Liver (tissue), 9 donors: ENCODE results near the gene CLTA. TPM values are rescaled to one million over a fixed set of nuclear protein-coding genes. Genes with fewer than 3 reads are reported as not detected.

Experiments used
- DNase-seq: peaks from one replicate; pipeline ENCODE4 v3.0.0-alpha.2; 2017; ENCODE audit warnings: low spot score
- H3K27ac ChIP-seq, 2 donors: one replicate each; pipeline ENCODE4 v1.7.0; 2013; ENCODE audit warnings: inconsistent platforms in 2 of 2, low read length in 2 of 2, control low read depth in 1 of 2, low read depth in 1 of 2, mild to moderate bottlenecking in 1 of 2
- H3K27me3 ChIP-seq, 4 donors: one replicate each; pipeline versions ENCODE4 v1.6.1 to v1.7.0; 2013; ENCODE audit warnings: low read length in 3 of 4, inconsistent platforms in 1 of 4, mild to moderate bottlenecking in 1 of 4, moderate library complexity in 1 of 4; ENCODE audit not compliant: control insufficient read depth in 4 of 4, insufficient read depth in 4 of 4
- H3K36me3 ChIP-seq, 4 donors: one replicate each; pipeline versions ENCODE4 v1.6.1 to v1.7.0; 2013; ENCODE audit warnings: low read length in 3 of 4, mild to moderate bottlenecking in 3 of 4, low read depth in 1 of 4, moderate library complexity in 1 of 4; ENCODE audit not compliant: control insufficient read depth in 4 of 4, insufficient read depth in 3 of 4
- H3K4me1 ChIP-seq, 4 donors: one replicate each; pipeline versions ENCODE4 v1.6.1 to v1.7.0; 2013; ENCODE audit warnings: low read length in 3 of 4, mild to moderate bottlenecking in 3 of 4, moderate library complexity in 1 of 4; ENCODE audit not compliant: control insufficient read depth in 4 of 4, insufficient read depth in 4 of 4
- H3K4me3 ChIP-seq, 3 donors: one replicate each; pipeline versions ENCODE4 v1.6.1 to v1.7.0; 2013; ENCODE audit warnings: low read length in 3 of 3, control low read depth in 1 of 3, low read depth in 1 of 3, mild to moderate bottlenecking in 1 of 3
- H3K9ac ChIP-seq, 2 donors: one replicate each; pipeline ENCODE4 v1.7.0; 2013; ENCODE audit warnings: low read length in 2 of 2, mild to moderate bottlenecking in 2 of 2, moderate library complexity in 2 of 2, control low read depth in 1 of 2, low read depth in 1 of 2
- H3K9me3 ChIP-seq, 4 donors: one replicate each; pipeline versions ENCODE4 v1.6.1 to v1.7.0; 2013; ENCODE audit warnings: low read length in 3 of 4; ENCODE audit not compliant: control insufficient read depth in 4 of 4
- CTCF ChIP-seq: fragments of 150-350 bp; IDR thresholded peaks from 2 replicates; pipeline ENCODE4 v1.5.1; 2017; ENCODE audit warnings: improper control_type of control experiment, low read depth, low read length; ENCODE audit not compliant: missing input control
- EGR1 ChIP-seq, 2 donors: IDR thresholded peaks; 2 replicates each; pipeline ENCODE4 v1.6.1; 2016 to 2018; ENCODE audit warnings: antibody characterized with exemption in 2 of 2, low read depth in 2 of 2
- FOXA1 ChIP-seq: IDR thresholded peaks from 2 replicates; pipeline ENCODE4 v1.6.1; 2016; ENCODE audit warnings: antibody characterized with exemption
- FOXA2 ChIP-seq: IDR thresholded peaks from 2 replicates; pipeline ENCODE4 v1.6.1; 2016; ENCODE audit warnings: antibody characterized with exemption
- GABPA ChIP-seq, 2 donors: IDR thresholded peaks in 1 of 2; conservative IDR thresholded peaks in 1 of 2; 2 replicates each; pipeline ENCODE4 v1.6.1; 2016; ENCODE audit warnings: antibody characterized with exemption in 2 of 2, mild to moderate bottlenecking in 1 of 2, moderate library complexity in 1 of 2
- HNF4A ChIP-seq, 2 donors: conservative IDR thresholded peaks; 2 replicates each; pipeline ENCODE4 v1.6.1; 2016; ENCODE audit warnings: antibody characterized with exemption in 2 of 2, mild to moderate bottlenecking in 2 of 2
- HNF4G ChIP-seq: IDR thresholded peaks from 2 replicates; pipeline ENCODE4 v1.6.1; 2016; ENCODE audit warnings: antibody characterized with exemption
- JUND ChIP-seq, 2 donors: IDR thresholded peaks; 2 replicates each; pipeline ENCODE4 v1.6.1; 2016; ENCODE audit warnings: antibody characterized with exemption in 2 of 2
- MAX ChIP-seq: IDR thresholded peaks from 2 replicates; pipeline ENCODE4 v1.6.1; 2016; ENCODE audit warnings: antibody characterized with exemption
- NR2F2 ChIP-seq: IDR thresholded peaks from 2 replicates; pipeline ENCODE4 v1.6.1; 2016; ENCODE audit warnings: antibody characterized with exemption
- RAD21 ChIP-seq, 2 donors: IDR thresholded peaks; 2 replicates each; pipeline ENCODE4 v1.6.1; 2016; ENCODE audit warnings: antibody characterized with exemption in 2 of 2, mild to moderate bottlenecking in 2 of 2
- REST ChIP-seq: IDR thresholded peaks from 2 replicates; pipeline ENCODE4 v1.6.1; 2016; ENCODE audit warnings: antibody characterized with exemption, mild to moderate bottlenecking
- RXRA ChIP-seq, 2 donors: IDR thresholded peaks; 2 replicates each; pipeline ENCODE4 v1.6.1; 2017 to 2018; ENCODE audit warnings: antibody characterized with exemption in 2 of 2, mild to moderate bottlenecking in 1 of 2
- SP1 ChIP-seq: IDR thresholded peaks from 2 replicates; pipeline ENCODE4 v1.6.1; 2018; ENCODE audit warnings: antibody characterized with exemption, mild to moderate bottlenecking
- YY1 ChIP-seq: IDR thresholded peaks from 2 replicates; pipeline ENCODE4 v1.6.1; 2016; ENCODE audit warnings: antibody characterized with exemption, mild to moderate bottlenecking
- ZBTB33 ChIP-seq: IDR thresholded peaks from 2 replicates; pipeline ENCODE4 v1.6.1; 2016; ENCODE audit warnings: antibody characterized with exemption
- WGBS: extraction: QIAGEN DNeasy Blood & Tissue Kit; methylation state at CpG from one replicate; pipeline ENCODE4 v1.1.7; 2013; 5-methylcytosine and 5-hydroxymethylcytosine counted together
- polyA plus RNA-seq, 2 donors: library from polyadenylated mRNA; stranded (reverse) in 1 of 2; unstranded in 1 of 2; fragments of 200-250 nt in 1 of 2; fragments of >200 nt in 1 of 2; fragmentation: Nextera tagmentation in 1 of 2; extraction: Ambion mirVana in 1 of 2; gene quantifications; one replicate each; pipeline versions ENCODE4 v1.2.1 to v1.2.3, GENCODE V29; 2013 to 2015
- total RNA-seq, 2 donors: library from RNA; depleted of rRNA; stranded (reverse); fragments of >200 nt; gene quantifications; one replicate each; pipeline ENCODE4 v1.2.3, GENCODE V29; 2014
- TF ChIP-seq, protein P1 (sequence below): IDR thresholded peaks from 2 replicates; pipeline ENCODE4 v1.6.1; 2016; ENCODE audit warnings: antibody characterized with exemption
- donor health status: healthy.
- donor health status: healthy.
- donor health status: healthy.
- donor health status: healthy.
- donor health status: healthy.

Gene CLTA
- total and polyA plus RNA-seq, 4 donors = 48.4 to 102 (median 74.6) TPM

GRCh38 chr9:36218011-36218410, 27.3 kb downstream of the CLTA start:
- TF ChIP-seq EGR1 (IDR thresholded peaks at IDR 0.05; ENCODE audit: low read depth in 2 of 2) = no peak
- Histone ChIP-seq H3K27ac (no peak overlapping the region), H3K4me1 (no peaks in the 10 kb centered on the region), H3K36me3 (peaks cover 24 to 71% (median 70%) of the 10 kb centered on the region in 4 donors), H3K9me3 (no peaks in the 10 kb centered on the region), H3K9ac (no peak overlapping the region), H3K27me3 (no peaks in the 10 kb centered on the region), H3K4me3 (no peak overlapping the region)
- DNase-seq = no peak
- 95% methylated on average over 5 of the region's 5 CpGs for WGBS

DNA sequence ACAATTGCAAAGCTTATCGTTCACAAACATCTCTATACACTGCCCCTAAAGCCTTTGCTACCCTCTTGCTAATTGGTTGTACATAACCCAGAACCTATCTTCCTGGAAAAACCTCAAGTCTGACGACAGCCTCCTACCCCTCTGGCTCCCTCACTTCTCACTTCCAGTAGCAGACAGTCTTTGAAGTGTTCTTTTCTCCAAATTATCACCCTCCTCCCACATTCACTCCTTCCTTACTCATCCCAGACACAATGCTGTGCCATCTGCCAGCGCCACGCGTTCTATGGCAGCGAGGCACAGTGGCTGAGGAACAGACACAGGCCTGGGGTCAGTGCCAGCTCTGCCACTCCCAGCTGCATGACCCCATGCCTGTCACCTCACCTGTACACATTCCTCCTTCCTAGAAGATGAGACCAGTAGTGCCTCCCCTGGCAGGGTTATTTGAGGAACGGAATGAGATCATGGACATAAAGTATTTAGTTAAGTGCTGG, 27.7 kb downstream of the CLTA start:
- no peaks in the 10 kb centered on the region for H3K27me3 ChIP-seq
- H3K27ac ChIP-seq = no peak overlapping the region
- no peak overlapping the region for H3K4me3 ChIP-seq
- peaks cover 25 to 76% (median 72%) of the 10 kb centered on the region in 4 donors for H3K36me3 ChIP-seq
- no peaks in the 10 kb centered on the region for H3K9me3 ChIP-seq
- WGBS = 91% methylated on average over 7 of the region's 7 CpGs
- TF ChIP-seq JUND (IDR thresholded peaks at IDR 0.05) (no peak), RAD21 (IDR thresholded peaks at IDR 0.05) (no peak), REST (no peak), HNF4G (no peak), ZBTB33 (no peak), FOXA1 (no peak), HNF4A (conservative IDR thresholded peaks at IDR 0.05) (no peak), CTCF (no peak), EGR1 (IDR thresholded peaks at IDR 0.05; ENCODE audit: low read depth in 2 of 2) (no peak), NR2F2 (no peak), YY1 (no peak), SP1 (no peak), MAX (no peak), FOXA2 (no peak), RXRA (IDR thresholded peaks at IDR 0.05) (no peak), GABPA (IDR thresholded peaks at IDR 0.05 in 1 of 2, conservative IDR thresholded peaks at IDR 0.05 in 1 of 2) (no peak)
- TF ChIP-seq, protein P1, sequence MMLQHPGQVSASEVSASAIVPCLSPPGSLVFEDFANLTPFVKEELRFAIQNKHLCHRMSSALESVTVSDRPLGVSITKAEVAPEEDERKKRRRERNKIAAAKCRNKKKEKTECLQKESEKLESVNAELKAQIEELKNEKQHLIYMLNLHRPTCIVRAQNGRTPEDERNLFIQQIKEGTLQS = no peak
- DNase-seq = no peak
- H3K4me1 ChIP-seq = no peaks in the 10 kb centered on the region
- no peak overlapping the region for H3K9ac ChIP-seq
